H54 (cell line): ENCODE measurements around the gene FRMD8.

ENCODE experiments used
- DNase-seq: peaks from one replicate; pipeline ENCODE4 v3.0.0; 2011; ENCODE audit warnings: low spot score, mixed read lengths; ENCODE audit not compliant: insufficient read length
- FAIRE-seq: peaks from 3 replicates; lab custom pipeline; 2011; peaks lifted over from hg19 to GRCh38; lab: Jason Lieb, UNC
- POLR2A ChIP-seq: IDR thresholded peaks from 2 replicates; pipeline ENCODE4 v1.6.1; 2011; ENCODE audit warnings: low read depth, mild to moderate bottlenecking, low read length

Gene FRMD8

GRCh38 chr11:65379698-65380459, 6.6 kb upstream of the FRMD8 start:
- FAIRE-seq, result no peak
- no peak for TF ChIP-seq POLR2A
- DNase-seq, result no peak

DNA sequence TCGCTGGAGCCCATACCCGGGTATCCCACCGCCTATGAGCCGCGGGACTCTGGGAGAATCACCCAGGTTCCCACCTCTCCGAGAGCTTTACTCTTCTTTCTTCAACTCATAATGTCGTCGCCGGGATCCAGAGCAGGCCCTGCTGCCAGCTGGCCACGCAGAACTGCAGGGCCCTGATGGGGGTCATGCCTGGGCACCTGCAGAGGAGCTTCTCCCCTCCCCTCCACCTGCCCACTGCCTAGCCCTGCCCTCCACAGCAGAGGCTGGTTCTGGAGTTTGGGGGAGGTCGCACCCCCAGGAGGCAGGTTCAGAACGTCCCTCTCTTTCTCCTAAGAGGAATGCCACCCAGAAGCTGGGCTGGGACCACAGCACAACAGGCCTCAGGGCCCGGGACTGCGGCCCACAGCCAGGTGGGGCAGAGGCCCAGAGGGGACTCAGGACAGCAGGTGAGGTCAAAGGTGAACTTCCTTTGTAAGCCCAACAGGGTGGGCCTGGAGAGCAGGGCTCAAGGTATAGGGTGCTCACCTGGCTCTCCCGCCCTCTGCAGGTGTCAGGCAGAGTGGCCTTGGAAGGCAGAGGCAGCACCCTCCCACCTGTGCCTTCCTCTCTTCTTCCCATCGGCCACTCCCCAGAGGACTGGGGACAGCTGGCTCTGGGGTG, 5.8 kb upstream of the FRMD8 start:
- no peak for TF ChIP-seq POLR2A
- FAIRE-seq (no peak), DNase-seq (no peak)

- peak; percentile 9; the same call in 1 of the 2 replicates for TF ChIP-seq POLR2A
- FAIRE-seq, result no peak
- DNase-seq, result peak; percentile 19
These were observed 4.8 kb upstream of the FRMD8 start for GRCh38 chr11:65381716-65382032.

- peak; percentile 70 for DNase-seq
- TF ChIP-seq POLR2A, result peak; percentile 54
- FAIRE-seq, result no peak
These were observed 4.2 kb upstream of the FRMD8 start, which contains the start of gene SLC25A45 for GRCh38 chr11:65382033-65382803. SLC25A45 (minus strand) TSS chr11:65382646; CDS start chr11:65381951, 695 bp downstream.

- no peak; the same call in 1 of the 2 replicates for TF ChIP-seq POLR2A
- DNase-seq (peak; percentile 37), FAIRE-seq (no peak)
These were observed 3.6 kb upstream of the FRMD8 start for GRCh38 chr11:65382804-65383368.

DNA sequence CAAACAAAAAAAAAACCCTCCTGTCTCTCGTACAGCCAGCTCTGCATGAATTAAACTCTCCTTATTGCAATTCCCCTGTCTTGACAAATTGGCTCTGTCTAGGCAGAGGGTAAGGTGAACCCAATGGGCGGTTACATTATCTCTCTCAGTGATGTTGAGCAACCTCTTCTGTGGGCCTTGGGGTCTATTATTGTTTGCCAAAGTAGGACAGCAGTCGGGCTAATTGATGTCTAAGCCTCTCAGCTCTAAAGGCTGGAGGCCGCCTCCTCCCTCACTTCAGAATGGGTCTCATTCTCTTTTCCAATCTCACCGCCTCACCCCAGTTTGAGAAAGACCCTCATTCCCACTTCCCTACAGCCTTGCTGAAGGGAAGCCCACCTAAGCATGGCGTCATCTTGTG, 2.7 kb upstream of the FRMD8 start:
- DNase-seq, result no peak
- no peak for FAIRE-seq
- no peak for TF ChIP-seq POLR2A

DNA sequence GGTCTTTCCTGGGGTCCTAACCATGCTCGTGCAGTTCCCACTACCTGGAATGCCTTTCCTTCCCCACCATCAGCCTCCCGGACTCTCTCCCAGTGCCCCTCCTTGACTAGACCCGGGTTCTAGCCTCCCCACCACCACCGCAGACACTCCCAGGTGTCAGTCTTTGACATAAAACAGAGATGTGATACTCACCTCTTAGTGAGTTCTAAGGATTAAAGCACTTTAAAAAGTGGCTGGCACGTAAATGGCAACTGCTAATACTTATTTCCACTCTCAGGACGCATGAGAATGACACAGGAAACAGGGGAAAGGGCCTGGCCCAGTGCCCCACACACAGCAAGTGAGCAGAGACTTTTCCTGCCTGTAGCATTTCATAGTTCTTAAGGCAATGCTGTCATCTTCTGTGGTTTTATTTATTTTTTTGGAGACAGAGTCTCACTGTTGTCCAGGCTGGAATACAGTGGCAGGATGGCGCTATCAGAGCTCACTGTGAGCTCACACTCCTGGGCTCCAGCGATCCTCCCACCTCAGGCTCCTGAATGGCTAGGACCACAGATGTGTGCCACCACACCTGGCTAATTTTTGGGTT, 2.0 kb upstream of the FRMD8 start:
- DNase-seq (no peak), FAIRE-seq (no peak)
- TF ChIP-seq POLR2A, result no peak

DNA sequence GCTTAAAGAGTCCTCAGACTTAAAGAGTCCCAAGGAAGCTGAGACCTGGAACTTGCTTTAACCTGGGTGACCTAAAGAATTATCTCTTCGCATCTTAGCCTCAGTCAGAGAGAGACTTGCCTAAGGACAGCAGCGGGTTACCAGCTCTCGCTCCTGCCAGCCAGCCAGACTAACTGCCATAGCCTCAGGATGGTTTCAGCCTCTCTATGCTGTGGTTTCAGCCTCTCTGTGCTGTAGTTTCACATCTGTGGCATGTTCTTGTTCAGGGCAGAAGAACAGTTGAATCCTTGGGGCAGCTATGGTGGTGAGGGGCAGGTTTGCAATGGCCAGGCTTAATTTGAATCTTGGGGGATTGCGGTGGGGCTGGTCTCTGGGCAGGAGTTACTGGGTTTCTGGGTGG, 2.3 kb downstream of the FRMD8 start:
- no peak for DNase-seq
- no peak for TF ChIP-seq POLR2A
- FAIRE-seq, result no peak

DNA sequence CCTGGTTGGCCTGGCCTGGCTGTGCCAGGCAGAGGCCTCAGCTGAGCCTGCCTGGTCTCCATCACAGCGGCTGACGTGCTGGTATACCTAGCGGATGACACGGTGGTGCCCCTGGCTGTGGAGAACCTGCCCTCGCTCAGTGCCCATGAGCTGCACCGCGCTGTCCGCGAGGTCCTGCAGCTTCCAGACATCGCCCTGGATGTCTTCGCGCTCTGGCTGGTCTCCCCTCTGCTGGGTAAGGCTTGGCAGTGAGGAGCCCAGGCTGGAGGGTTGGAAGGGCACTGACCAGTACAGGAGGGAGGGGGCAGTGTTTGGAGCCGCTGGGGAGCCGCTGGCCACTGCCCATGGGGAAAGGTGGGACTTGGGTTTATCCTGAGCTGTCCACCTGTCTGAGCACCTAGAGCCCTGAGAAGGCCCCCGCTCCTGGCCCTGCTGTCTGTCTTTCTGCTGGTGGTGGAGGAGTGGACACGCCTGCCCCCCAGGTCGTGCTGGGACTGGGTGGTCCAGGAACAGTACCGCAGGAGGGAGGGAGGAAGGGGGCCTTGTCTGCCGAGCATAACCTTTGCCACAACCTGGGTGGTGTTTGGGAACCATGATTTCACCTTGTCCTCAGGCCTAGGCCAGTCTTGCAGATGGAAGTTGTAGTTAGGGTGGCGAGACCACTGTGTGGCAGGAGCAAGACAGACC, 3.0 kb downstream of the FRMD8 start:
- FAIRE-seq, result no peak
- DNase-seq, result no peak
- no peak for TF ChIP-seq POLR2A

- DNase-seq (no peak), FAIRE-seq (no peak)
- TF ChIP-seq POLR2A, result no peak
These were observed 3.9 kb downstream of the FRMD8 start for GRCh38 chr11:65390099-65390941.

DNA sequence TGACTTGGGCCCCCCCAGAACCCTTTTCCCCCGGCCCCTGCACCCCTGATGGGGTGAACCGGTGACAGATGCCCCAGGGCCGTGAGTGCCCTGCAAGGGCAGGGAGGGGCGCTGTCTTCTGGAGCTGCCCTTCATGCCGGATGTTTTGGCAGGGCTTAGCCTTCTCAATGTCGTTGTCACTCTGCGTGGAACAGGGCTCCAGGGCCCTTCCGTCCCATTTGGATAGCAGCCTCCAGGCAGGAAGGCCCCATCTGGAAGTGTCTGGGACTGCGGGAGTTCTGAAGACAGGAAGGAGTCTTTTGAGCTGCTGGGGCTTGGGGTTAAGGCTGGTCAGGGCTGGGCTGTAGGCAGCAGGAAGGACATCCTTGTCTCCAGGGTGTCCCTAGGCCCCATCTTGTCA, 4.6 kb downstream of the FRMD8 start:
- TF ChIP-seq POLR2A, result no peak
- FAIRE-seq (no peak), DNase-seq (no peak)

DNA sequence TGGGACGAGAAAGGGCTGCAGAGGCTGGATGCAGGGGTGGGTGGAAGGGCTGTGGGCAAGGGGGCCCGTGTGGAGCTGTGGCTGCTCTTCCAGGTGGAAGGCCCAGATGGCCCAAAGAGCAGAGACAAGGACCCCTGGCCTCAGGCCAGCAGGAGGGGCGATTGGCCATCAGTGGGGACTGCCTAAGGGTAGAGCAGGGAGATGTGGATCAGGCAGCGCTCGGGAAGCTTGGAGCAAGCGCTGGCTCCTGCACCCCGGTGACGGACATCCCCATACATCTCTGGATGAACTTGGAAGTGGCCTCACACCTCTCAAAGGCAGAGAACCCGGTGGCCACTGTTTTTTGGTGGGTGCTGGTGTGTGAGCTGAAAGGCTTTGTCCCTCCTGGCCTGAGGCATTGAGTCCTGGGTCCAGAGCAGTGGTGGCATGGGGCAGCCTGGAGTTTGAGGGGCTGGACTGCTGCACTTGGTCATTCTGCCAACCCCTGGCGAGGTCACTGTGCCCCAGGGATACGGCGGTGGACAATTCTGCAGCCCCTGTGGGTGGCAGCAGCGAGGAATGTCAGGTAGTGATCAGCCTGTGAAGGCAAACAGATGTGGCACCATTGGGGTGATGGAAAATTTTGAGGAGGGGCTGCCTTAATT, 5.9 kb downstream of the FRMD8 start:
- DNase-seq (no peak), FAIRE-seq (no peak)
- TF ChIP-seq POLR2A, result no peak
